ENCODE measurements around the gene APOD.

DNA sequence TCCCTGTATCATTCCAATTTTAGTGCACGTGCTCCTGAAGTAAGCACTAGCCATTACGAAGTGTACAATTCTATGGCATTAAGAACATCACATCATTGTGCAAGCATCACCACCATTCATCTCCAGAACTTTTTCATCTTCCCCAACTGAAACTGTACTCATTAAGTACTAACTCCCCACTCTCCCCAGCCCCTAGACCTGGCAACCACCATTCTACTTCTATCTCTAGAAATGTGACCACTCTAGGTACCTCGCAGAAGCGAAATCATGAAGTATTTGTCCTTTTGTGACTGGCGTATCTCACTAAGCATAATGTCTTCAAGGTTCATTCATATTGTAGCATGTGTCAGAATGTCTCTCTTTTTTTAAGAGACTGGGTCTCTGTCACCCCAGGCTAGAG is 52.1 kb downstream of the APOD start:
- TF ChIP-seq, protein P1, sequence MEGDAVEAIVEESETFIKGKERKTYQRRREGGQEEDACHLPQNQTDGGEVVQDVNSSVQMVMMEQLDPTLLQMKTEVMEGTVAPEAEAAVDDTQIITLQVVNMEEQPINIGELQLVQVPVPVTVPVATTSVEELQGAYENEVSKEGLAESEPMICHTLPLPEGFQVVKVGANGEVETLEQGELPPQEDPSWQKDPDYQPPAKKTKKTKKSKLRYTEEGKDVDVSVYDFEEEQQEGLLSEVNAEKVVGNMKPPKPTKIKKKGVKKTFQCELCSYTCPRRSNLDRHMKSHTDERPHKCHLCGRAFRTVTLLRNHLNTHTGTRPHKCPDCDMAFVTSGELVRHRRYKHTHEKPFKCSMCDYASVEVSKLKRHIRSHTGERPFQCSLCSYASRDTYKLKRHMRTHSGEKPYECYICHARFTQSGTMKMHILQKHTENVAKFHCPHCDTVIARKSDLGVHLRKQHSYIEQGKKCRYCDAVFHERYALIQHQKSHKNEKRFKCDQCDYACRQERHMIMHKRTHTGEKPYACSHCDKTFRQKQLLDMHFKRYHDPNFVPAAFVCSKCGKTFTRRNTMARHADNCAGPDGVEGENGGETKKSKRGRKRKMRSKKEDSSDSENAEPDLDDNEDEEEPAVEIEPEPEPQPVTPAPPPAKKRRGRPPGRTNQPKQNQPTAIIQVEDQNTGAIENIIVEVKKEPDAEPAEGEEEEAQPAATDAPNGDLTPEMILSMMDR (IDR thresholded peaks at IDR 0.05) = no peak
- TF ChIP-seq POLR2A (IDR thresholded peaks at IDR 0.05) = no peak
